BLaER1 treated with 17β-estradiol and CSF1 and Interleukin-3, amounts not matched to agents 10 nM and 100 nM (cell line): ENCODE results near the gene CPT1C.
"Not testable (repeated sequence)": the region's sequence is repeated elsewhere in the genome, so short reads cannot be mapped to it uniquely, and the experiment has no call there.

Experiments
- H3K27ac ChIP-seq, 11 experiments: shearing (Covaris generic); formaldehyde crosslinking; 2 replicates each; pipeline ENCODE4 v1.8.1; 2022
- H3K27me3 ChIP-seq, 11 experiments: shearing (Covaris generic); formaldehyde crosslinking; 2 replicates each; pipeline ENCODE4 v1.8.1; 2022
- H3K36me3 ChIP-seq, 11 experiments: shearing (Covaris generic); formaldehyde crosslinking; 2 replicates each; pipeline ENCODE4 v1.8.1; 2022
- H3K4me1 ChIP-seq, 10 experiments: shearing (Covaris generic); formaldehyde crosslinking; 2 replicates each; pipeline ENCODE4 v1.8.1; 2022
- H3K4me2 ChIP-seq, 11 experiments: shearing (Covaris generic); formaldehyde crosslinking; 2 replicates each; pipeline ENCODE4 v1.8.1; 2022
- H3K4me3 ChIP-seq, 10 experiments: shearing (Covaris generic); formaldehyde crosslinking; 2 replicates each; pipeline ENCODE4 v1.8.1; 2022
- H3K9ac ChIP-seq, 11 experiments: shearing (Covaris generic); formaldehyde crosslinking; 2 replicates each; pipeline ENCODE4 v1.8.1; 2022
- H3K9me3 ChIP-seq, 11 experiments: shearing (Covaris generic); formaldehyde crosslinking; replicated peaks in 1 of 11; 2 replicates each; pipeline ENCODE4 v1.8.1; 2022
- H4K20me1 ChIP-seq, 11 experiments: shearing (Covaris generic); formaldehyde crosslinking; 2 replicates each; pipeline ENCODE4 v1.8.1; 2022
- Cebpa-rat ChIP-seq, 11 experiments: shearing (Covaris generic); IDR thresholded peaks; 2 replicates each; pipeline ENCODE4 v1.8.1; 2022

Gene CPT1C

GRCh38 chr19:49713236-49713845 is 22.4 kb downstream of the CPT1C start:
- Histone ChIP-seq H3K4me3 (no peak overlapping the region), H4K20me1 (no peaks in the 10 kb centered on the region), H3K27ac (no peak overlapping the region), H3K9ac (no peak overlapping the region), H3K27me3 (no peaks in the 10 kb centered on the region), H3K4me2 (no peak overlapping the region), H3K4me1 (peaks cover 0 to 27% (median 14%) of the 10 kb centered on the region in 10 experiments; a peak in 17 of 20 replicates), H3K9me3 (peaks cover 0 to 11% (median 0%) of the 10 kb centered on the region in 11 experiments; a peak in 4 of 22 replicates), H3K36me3 (no peaks in the 10 kb centered on the region)
- TF ChIP-seq Cebpa-rat (IDR thresholded peaks at IDR 0.05) = no peak

- peaks cover 0 to 11% (median 0%) of the 10 kb centered on the region in 11 experiments; a peak in 4 of 22 replicates for H3K9me3 ChIP-seq
- no peaks in the 10 kb centered on the region for H3K36me3 ChIP-seq
- no peaks in the 10 kb centered on the region for H4K20me1 ChIP-seq
- H3K4me3 ChIP-seq = no peak overlapping the region
- H3K4me2 ChIP-seq = peak overlapping the region in 3 of 11 experiments; percentile 9 to 17 (median 15); a peak in 4 of 22 replicates
- H3K4me1 ChIP-seq = peaks cover 0 to 27% (median 14%) of the 10 kb centered on the region in 10 experiments; a peak in 17 of 20 replicates
- no peaks in the 10 kb centered on the region for H3K27me3 ChIP-seq
- no peak for TF ChIP-seq Cebpa-rat (IDR thresholded peaks at IDR 0.05)
- no peak overlapping the region for H3K9ac ChIP-seq
- peak overlapping the region in 2 of 11 experiments; percentile 42 to 49; a peak in 3 of 22 replicates for H3K27ac ChIP-seq
These were observed 25.2 kb downstream of the CPT1C start for GRCh38 chr19:49716154-49716553.

DNA sequence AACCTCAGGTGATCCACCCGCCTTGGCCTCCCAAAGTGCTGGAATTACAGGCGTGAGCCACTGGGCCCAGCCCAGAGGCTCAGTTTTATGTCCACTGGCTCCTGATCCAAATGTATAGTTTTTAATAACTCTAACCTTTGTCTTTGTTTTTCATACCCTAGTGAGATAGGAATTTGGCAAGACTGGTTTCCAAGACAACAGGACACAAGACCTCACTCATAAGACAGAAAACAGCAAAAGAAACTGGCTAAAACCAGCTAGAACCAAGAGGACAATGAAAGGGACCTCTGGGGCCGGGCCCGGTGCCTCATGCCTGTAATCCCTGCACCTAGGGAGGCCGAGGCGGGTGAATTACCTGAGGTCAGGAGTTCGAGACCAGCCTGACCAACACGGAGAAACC is 27.6 kb downstream of the CPT1C start:
- no peak overlapping the region for H3K9ac ChIP-seq
- peaks cover 0 to 22% (median 14%) of the 10 kb centered on the region in 10 experiments; a peak in 17 of 20 replicates for H3K4me1 ChIP-seq
- no peak for TF ChIP-seq Cebpa-rat (IDR thresholded peaks at IDR 0.05)
- no peaks in the 10 kb centered on the region for H3K27me3 ChIP-seq
- no peaks in the 10 kb centered on the region for H4K20me1 ChIP-seq
- H3K9me3 ChIP-seq = peaks cover 4 to 34% (median 16%) of the 10 kb centered on the region in 11 experiments; a peak in 18 of 22 replicates
- H3K36me3 ChIP-seq = no peaks in the 10 kb centered on the region
- H3K27ac ChIP-seq = peak overlapping the region in 1 of 11 experiments; percentile 20; a peak in 1 of 22 replicates
- H3K4me2 ChIP-seq = no peak overlapping the region
- H3K4me3 ChIP-seq = no peak overlapping the region

DNA sequence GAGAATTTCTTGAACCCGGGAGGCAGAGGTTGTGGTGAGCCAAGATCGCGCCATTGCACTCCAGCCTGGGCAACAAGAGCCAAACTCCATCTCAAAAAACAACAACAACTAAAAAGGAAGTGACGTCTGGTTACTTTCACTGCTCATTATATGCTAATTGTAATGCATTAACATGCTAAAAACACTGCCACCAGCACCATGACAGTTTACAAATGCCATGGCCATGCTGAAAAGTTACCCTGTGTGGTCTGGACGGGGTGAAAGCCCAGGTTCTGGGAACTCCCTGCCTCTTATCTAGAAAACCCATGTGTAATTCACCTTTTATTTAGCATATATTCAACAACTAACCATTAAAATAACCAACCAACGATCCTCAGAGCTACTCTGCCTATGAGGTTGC is 28.1 kb downstream of the CPT1C start:
- no peaks in the 10 kb centered on the region for H4K20me1 ChIP-seq
- H3K36me3 ChIP-seq = no peaks in the 10 kb centered on the region
- H3K27me3 ChIP-seq = no peaks in the 10 kb centered on the region
- TF ChIP-seq Cebpa-rat (IDR thresholded peaks at IDR 0.05) = no peak
- H3K27ac ChIP-seq = peak overlapping the region in 1 of 11 experiments; percentile 20; a peak in 1 of 22 replicates
- H3K4me1 ChIP-seq = peaks cover 0 to 22% (median 14%) of the 10 kb centered on the region in 10 experiments; a peak in 17 of 20 replicates
- H3K4me2 ChIP-seq = no peak overlapping the region
- H3K9me3 ChIP-seq = peaks cover 4 to 35% (median 16%) of the 10 kb centered on the region in 11 experiments; a peak in 18 of 22 replicates
- no peak overlapping the region for H3K4me3 ChIP-seq
- no peak overlapping the region for H3K9ac ChIP-seq

GRCh38 chr19:49719420-49719819 is 28.5 kb downstream of the CPT1C start:
- peaks cover 0 to 22% (median 14%) of the 10 kb centered on the region in 10 experiments; a peak in 17 of 20 replicates for H3K4me1 ChIP-seq
- H4K20me1 ChIP-seq, H3K4me2 ChIP-seq, H3K9ac ChIP-seq, H3K4me3 ChIP-seq, H3K27me3 ChIP-seq, H3K36me3 ChIP-seq, H3K27ac ChIP-seq: not testable (repeated sequence)
- peaks cover 4 to 35% (median 16%) of the 10 kb centered on the region in 11 experiments; a peak in 18 of 22 replicates for H3K9me3 ChIP-seq

DNA sequence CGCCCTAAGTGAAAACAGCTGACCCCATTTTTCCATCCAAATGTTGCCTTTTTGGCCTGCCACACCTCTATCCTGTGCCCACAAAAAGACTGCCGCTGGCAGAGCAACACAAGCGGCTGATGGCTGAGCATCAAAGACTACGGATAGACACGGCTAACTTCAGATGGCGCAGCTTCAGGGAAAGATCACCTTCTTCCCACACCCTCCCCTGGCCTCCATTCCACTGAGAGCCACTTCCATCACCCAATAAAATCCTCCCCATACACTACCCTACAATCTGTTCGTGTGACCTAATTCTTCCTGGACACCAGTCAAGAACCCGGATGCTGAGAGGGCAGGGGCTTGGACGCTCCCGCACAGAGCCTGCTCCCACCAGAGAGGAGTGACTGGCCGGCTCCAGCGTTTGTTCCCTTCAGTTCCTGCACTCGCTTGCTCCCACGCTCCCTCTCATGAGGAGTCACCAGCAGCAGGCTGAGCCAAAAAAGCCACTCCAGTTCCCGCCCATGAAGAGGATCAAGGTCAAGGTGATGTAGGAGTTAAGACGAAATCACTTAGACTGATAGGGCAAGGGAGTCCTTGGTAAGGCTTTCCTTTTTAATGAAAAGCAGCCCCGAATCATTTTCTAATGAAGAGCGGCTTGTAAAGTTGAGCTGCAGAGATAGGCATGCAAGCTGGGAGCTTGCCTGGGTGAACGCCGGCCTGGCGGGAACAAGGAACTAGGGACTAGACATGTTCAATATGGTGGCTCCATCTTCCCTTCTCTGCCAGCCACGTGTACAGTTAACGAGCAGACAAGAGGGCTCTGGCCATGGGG is 36.5 kb downstream of the CPT1C start:
- no peaks in the 10 kb centered on the region for H3K27me3 ChIP-seq
- no peaks in the 10 kb centered on the region for H3K36me3 ChIP-seq
- H3K4me2 ChIP-seq = no peak overlapping the region
- H3K9ac ChIP-seq = no peak overlapping the region
- no peak overlapping the region for H3K27ac ChIP-seq
- no peak for TF ChIP-seq Cebpa-rat (IDR thresholded peaks at IDR 0.05)
- H3K4me1 ChIP-seq = peaks cover 0 to 9% (median 0%) of the 10 kb centered on the region in 10 experiments; a peak in 3 of 20 replicates
- peaks cover under 1 to 17% (median 5%) of the 10 kb centered on the region in 11 experiments; a peak in 16 of 22 replicates for H3K9me3 ChIP-seq
- H4K20me1 ChIP-seq = no peaks in the 10 kb centered on the region
- no peak overlapping the region for H3K4me3 ChIP-seq

- no peak overlapping the region for H3K27ac ChIP-seq
- TF ChIP-seq Cebpa-rat (IDR thresholded peaks at IDR 0.05) = no peak
- H3K36me3 ChIP-seq = no peaks in the 10 kb centered on the region
- no peaks in the 10 kb centered on the region for H4K20me1 ChIP-seq
- H3K4me3 ChIP-seq = no peak overlapping the region
- 0 out of 22 replicates have a peak overlapping the region, but pooled peaks of 1 of the 11 experiments have one; percentile 15 for H3K4me2 ChIP-seq
- H3K9me3 ChIP-seq = peaks cover 0 to 5% (median 0%) of the 10 kb centered on the region in 11 experiments; a peak in 1 of 22 replicates
- H3K9ac ChIP-seq = no peak overlapping the region
- peaks cover 0 to 9% (median 0%) of the 10 kb centered on the region in 10 experiments; a peak in 3 of 20 replicates for H3K4me1 ChIP-seq
- no peaks in the 10 kb centered on the region for H3K27me3 ChIP-seq
These were observed 39.2 kb downstream of the CPT1C start for GRCh38 chr19:49730166-49730565.

DNA sequence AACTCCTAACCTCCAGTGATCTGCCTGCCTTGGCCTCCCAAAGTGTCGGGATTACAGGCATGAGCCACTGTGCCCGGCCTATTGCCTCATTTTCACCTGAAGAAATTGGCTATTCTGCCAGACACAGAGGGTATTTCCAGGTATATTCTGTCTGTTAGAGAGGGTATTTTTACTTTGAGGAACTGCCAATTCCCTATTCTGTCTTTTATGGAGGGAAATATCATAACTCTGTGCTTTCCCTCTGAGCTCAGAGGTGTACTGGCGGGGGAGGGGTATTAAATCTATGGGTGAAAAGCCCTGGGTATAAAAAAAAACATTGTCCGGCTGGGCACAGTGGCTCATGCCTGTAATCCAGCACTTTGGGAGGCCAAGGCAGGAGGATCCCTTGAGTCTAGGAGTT is 47.4 kb downstream of the CPT1C start:
- no peaks in the 10 kb centered on the region for H3K27me3 ChIP-seq
- no peaks in the 10 kb centered on the region for H4K20me1 ChIP-seq
- no peak overlapping the region for H3K4me3 ChIP-seq
- H3K27ac ChIP-seq = no peak overlapping the region
- H3K4me1 ChIP-seq = peaks cover 0 to 17% (median 4%) of the 10 kb centered on the region in 10 experiments; a peak in 11 of 20 replicates
- no peaks in the 10 kb centered on the region for H3K36me3 ChIP-seq
- no peak overlapping the region for H3K4me2 ChIP-seq
- no peak overlapping the region; a peak in 1 of 22 replicates for H3K9ac ChIP-seq
- TF ChIP-seq Cebpa-rat (IDR thresholded peaks at IDR 0.05) = no peak
- H3K9me3 ChIP-seq = 0 out of 22 replicates have a peak, but pooled peaks cover 0 to 3% (median 0%) of the 10 kb centered on the region in 11 experiments

- Histone ChIP-seq H3K9me3 (peaks cover 0 to 4% (median 0%) of the 10 kb centered on the region in 11 experiments; a peak in 1 of 22 replicates), H3K4me2 (no peak overlapping the region), H3K4me3 (no peak overlapping the region), H3K9ac (no peak overlapping the region), H4K20me1 (no peaks in the 10 kb centered on the region), H3K27ac (no peak overlapping the region), H3K27me3 (no peaks in the 10 kb centered on the region), H3K4me1 (peaks cover 0 to 17% (median 4%) of the 10 kb centered on the region in 10 experiments; a peak in 11 of 20 replicates), H3K36me3 (no peaks in the 10 kb centered on the region)
- no peak for TF ChIP-seq Cebpa-rat (IDR thresholded peaks at IDR 0.05)
These were observed 48.2 kb downstream of the CPT1C start for GRCh38 chr19:49739098-49739497.
